Fibroblast of villous mesenchyme (primary cell): Measurements from ENCODE around the gene MICAL3. TPM values are rescaled to one million over a fixed set of nuclear protein-coding genes. Genes with fewer than 3 reads are reported as not detected.
A peak's percentile ranks its signal among the peaks of the same experiment; 100 is the strongest.

ENCODE experiments used
- DNase-seq: peaks from one replicate; pipeline ENCODE4 v3.0.0-alpha.2; 2010; ENCODE audit warnings: low read depth
- H3K4me3 ChIP-seq: 2 replicates; pipeline ENCODE4 v1.5.1; 2011; ENCODE audit warnings: low read depth, mild to moderate bottlenecking, low read length
- total RNA-seq: library from RNA; depleted of rRNA; stranded (reverse); fragments of >200 nt; gene quantifications from 2 replicates; pipeline ENCODE4 v1.2.3, GENCODE V29; 2012
- TF ChIP-seq, protein P1 (sequence below): IDR thresholded peaks from 2 replicates; pipeline ENCODE4 v1.5.1; 2012; ENCODE audit warnings: low read depth, mild to moderate bottlenecking, low read length; ENCODE audit not compliant: insufficient read depth

Gene MICAL3
- total RNA-seq, 1 donor = 39.7 TPM

- no peak for DNase-seq
- TF ChIP-seq, protein P1, sequence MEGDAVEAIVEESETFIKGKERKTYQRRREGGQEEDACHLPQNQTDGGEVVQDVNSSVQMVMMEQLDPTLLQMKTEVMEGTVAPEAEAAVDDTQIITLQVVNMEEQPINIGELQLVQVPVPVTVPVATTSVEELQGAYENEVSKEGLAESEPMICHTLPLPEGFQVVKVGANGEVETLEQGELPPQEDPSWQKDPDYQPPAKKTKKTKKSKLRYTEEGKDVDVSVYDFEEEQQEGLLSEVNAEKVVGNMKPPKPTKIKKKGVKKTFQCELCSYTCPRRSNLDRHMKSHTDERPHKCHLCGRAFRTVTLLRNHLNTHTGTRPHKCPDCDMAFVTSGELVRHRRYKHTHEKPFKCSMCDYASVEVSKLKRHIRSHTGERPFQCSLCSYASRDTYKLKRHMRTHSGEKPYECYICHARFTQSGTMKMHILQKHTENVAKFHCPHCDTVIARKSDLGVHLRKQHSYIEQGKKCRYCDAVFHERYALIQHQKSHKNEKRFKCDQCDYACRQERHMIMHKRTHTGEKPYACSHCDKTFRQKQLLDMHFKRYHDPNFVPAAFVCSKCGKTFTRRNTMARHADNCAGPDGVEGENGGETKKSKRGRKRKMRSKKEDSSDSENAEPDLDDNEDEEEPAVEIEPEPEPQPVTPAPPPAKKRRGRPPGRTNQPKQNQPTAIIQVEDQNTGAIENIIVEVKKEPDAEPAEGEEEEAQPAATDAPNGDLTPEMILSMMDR = no peak
- H3K4me3 ChIP-seq = peak overlapping the region; percentile 66
Observed at GRCh38 chr22:17772958-17773605, 251.3 kb downstream of the MICAL3 start.

- no peak for DNase-seq
- TF ChIP-seq, protein P1 = no peak
- no peak overlapping the region for H3K4me3 ChIP-seq
Observed at GRCh38 chr22:17772249-17772957, 252.0 kb downstream of the MICAL3 start.

- TF ChIP-seq, protein P1 = no peak
- no peak for DNase-seq
- H3K4me3 ChIP-seq = no peak overlapping the region
Observed at GRCh38 chr22:17770180-17771077, 253.9 kb downstream of the MICAL3 start.

DNA sequence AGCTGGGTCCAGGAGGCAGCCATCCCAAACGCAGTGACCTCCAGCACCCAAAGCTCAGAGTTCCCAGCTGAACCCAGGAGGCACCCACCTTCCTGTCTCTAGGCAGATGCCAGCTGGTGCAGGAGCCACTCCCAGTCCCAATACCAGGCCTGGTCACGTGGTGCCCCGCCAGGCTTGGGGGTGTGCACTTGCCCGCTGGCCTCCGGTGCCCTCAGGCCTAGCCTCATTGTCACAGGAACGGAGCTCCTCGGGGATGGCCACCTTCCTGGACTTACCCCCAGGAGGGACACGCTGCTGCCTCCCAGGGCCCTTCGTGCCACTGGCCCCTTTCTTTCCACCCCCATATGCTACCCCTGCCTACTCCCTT, 254.7 kb downstream of the MICAL3 start:
- H3K4me3 ChIP-seq = no peak overlapping the region
- no peak for DNase-seq
- TF ChIP-seq, protein P1 = no peak

GRCh38 chr22:17769013-17769715, 255.2 kb downstream of the MICAL3 start:
- TF ChIP-seq, protein P1 = no peak
- no peak overlapping the region for H3K4me3 ChIP-seq
- no peak for DNase-seq
